HG02885 (cell line): ENCODE data around the gene FBXL4.

Experiments used
- ATAC-seq: cut with Tn5 transposase; IDR thresholded peaks from one replicate; pipeline ENCODE4 v1.9.1; 2021; ENCODE audit warnings: mild to moderate bottlenecking; ENCODE audit not compliant: unreplicated experiment, poor library complexity

FBXL4 gene

DNA sequence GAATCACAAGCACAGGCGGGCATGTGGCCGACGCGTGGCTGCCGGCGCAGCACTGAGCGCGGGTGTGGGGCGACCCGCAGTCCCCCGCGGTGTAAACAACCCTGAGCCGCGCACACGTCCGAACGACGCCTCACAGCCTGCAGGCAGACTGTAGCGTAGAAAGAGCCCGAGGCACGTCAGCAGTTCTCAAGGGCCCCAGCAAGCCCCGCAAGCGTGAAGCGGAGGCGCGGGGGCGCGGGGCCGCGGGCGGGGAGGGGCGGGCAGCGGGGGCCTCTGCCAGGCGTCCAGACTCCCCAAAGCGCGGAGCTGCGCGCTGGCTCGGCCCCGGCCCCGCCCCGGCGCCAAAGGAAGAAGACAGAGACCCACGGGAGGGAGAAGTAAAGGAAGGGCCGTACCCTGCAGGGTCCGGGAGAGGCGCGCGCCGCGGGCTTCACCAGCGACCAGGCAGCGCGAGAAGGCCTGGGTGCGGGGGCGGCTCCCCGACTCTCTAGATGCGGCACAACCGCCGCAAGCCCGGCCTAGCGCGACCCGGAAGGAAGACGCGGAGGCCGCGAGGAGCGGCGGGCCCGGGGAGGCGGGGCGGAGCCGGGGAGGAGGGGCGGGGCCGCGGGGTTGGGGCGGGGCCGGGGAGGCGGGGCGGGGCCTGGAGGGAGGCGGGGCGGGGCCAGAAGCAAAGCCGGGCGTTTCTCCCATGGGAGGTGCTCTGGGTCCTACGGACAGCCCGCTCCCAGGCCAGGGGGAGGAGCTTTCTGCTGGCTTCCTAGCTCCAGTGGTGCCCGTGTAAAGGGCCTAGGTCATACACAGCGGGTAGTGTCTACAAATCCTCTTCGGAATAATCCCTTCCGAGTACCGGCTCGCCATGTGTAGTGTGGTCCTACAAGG, at the start of gene FBXL4:
Gene FBXL4 (minus strand): TSS at position 536 of the 882 bp plus-strand sequence. CDS start 20,958 bp downstream, outside the sequence.
- peak; percentile 80 for ATAC-seq

DNA sequence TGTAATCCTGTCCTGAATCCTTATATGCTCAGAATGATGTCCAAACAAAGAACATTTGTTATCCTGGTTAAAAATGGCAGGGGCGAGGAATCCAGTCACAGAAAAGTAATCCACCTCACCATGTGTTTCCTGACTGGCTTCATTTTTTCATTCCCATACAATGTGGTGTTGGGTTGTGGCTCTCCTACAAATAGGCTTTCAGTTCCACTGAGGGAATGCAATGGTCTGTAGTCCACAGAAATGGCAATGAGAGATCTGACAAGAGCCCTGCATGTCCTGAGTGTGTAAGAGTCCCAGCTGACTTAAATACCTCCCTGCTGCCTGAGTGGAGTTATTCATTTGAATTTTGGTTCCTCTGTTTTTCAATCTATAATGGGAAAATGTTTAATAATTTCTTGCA, 47.4 kb upstream of the FBXL4 start:
- no peak for ATAC-seq

DNA sequence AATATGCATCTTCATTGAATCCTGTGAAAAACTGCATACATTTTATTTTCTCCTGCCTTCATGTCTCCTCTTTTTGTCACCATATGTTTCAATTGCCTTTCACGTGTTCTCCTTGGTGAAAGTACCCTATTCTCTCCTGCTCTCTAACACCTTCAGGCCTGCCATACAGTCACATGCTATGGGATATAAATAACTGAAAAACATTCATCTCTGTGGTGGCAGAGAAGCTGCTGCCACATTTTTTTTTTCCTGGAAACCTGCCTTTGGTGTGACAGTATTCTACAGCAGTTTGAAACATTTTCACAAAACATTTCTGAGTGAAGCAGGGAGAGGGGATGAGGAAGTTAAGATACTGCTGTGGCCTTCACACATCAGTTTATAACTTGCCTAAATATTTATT, 44.8 kb upstream of the FBXL4 start:
- ATAC-seq, result no peak

DNA sequence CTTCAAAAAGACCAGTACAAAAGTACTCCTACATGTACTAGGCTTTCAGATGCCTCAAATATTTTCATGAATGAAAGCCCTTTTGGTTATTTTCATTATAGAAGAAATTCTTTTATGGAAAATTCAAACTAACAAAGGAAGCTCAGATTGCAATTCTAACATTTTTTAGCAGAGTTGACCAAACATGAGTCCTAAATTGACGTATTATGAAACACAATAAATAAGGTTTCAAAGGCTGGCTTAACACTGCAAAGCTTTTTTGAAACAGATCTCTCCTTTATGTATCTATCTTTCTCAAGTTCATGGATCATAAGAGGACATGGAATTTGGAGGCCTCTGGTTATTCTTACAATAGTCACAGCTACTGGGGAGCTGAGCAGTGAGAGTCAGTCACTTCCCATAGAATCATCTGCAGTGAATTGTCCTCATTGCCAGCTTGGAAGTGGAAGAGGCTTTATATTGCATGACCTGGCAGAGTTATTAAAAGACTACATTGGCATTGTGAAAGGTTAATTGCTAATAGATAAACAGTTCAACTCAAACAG, 38.4 kb upstream of the FBXL4 start:
- ATAC-seq, result no peak

DNA sequence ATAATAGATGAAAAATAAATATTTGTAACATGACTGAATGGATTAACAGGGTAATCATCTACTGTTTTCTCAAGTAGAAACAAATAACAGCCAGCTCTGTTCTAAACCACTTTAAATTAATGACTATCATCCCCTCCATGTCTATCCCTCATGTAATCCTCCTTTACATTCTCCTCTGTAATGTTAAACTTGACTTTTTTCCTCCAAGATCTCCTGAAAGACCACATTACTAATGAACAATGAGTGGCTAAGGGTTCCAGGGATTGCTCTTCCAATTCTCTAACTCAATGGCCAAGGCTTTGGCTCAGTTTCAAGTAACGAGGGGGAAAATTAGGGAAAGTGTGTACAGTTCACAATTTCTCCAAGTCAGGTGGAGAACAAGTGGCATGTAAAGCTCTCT, 37.6 kb upstream of the FBXL4 start:
- no peak for ATAC-seq

DNA sequence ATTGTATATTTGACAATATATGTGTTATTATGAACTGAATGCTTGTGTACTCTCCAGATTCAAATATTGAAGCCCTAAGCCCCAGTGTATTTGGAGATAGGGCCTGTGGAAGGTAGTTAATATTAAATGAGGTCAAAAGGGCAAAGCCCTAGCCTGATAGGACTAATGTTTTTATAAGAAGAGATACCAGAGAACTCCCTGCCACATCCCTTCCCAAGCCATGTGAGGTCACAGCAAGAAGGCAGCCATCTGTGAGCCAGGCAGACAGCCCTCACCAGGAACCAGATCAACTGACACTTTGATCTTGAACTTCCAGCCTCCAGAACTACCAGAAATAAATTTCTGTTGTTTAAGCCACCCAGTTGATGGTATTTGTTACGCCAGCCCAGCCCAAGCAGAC, 36.4 kb upstream of the FBXL4 start:
- ATAC-seq, result no peak

DNA sequence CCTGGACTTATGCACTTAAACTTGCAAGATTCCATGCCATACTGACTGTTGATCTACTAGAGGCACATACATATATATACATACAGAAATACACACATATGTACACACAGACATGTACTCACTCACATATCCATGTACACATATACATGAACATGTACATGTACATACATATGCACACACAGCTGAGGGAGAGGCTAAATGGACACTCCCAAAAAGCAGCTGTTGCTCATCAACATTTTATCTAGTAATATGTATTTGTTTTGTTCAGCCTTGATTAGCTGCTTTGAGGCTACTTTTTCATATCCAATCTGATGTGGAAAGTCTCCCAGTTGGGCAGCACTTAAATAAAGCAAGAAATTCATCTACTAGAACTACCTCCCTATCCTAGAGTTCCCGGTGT, 33.7 kb upstream of the FBXL4 start:
- no peak for ATAC-seq

DNA sequence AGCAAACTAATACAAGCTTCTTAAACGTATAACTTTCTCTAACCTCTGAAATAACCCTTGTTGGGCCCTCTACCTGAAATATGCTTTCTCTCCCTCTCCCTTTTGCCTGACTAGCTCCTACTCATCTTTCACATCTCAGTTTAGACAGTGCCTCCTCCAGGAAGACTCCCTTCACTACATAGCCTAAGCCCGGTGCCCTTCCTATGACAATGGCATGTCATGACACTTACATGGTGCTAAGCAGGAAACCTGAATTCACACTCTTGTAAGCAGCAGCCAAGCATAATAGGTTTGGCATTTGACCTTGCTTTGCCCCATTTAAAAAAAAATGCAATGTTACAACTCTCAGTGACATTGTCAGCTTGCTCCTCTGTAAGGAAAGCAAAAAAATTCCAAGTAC, 33.1 kb upstream of the FBXL4 start:
- ATAC-seq, result no peak

DNA sequence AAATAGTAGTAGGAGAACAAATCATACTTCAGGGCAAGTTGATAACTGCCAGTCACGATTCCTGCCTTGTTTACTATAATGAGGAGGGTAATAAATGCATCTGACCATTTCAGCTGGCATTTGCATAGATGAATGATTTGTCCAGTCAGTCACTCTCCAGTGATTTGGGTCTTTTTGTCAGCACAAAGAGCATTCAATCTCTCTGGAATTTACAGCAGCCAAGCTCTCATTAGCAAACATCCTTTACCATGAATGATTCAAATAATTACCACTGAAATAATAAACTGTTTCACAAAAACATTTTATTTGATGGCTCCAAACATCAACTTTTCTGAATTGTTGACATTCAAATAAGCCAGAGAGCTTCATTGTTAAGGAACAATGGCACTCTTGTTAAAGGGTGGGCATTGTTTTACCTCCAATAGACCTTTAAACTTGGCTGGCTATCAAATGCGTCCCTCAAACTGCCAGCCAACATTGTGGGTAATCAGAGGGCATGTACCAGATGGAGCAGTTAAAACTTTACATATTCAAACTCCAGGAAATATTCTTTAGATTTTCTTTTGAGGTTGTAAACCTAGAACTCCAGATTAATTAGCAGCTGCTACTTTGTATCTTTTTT, 30.0 kb upstream of the FBXL4 start:
- no peak for ATAC-seq

DNA sequence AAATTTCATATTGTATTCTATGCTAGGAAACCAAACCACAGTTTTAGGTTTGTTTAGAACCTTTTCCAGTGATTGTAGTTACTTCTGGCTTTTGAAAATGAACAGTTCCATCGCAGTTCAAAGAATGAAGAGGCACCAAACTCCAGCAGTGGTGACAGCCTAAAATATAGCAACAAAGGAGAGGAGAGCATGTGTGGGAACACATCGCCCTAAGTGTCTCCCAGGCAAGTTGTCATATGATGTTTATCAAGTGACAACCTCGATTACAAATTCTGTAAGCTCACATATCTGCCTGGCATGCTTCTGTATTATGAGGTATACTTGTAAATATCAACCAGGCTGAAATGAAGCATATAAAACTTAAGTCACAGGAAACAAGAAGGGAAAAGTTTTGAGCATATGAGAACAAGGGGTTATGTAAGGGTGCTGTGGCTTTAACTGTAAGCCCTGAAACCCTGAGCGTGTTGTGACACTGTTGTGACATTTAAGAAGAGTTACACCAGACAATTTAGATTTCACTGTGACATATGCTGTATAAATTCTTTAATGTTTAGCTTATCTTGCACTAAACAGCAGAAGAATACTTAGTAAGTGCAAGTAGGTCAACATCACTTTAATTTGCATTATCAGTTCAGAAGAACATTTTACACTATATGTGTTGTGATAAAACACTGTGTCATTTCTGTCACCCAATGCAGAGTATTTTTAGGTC, 29.1 kb upstream of the FBXL4 start:
- no peak for ATAC-seq

DNA sequence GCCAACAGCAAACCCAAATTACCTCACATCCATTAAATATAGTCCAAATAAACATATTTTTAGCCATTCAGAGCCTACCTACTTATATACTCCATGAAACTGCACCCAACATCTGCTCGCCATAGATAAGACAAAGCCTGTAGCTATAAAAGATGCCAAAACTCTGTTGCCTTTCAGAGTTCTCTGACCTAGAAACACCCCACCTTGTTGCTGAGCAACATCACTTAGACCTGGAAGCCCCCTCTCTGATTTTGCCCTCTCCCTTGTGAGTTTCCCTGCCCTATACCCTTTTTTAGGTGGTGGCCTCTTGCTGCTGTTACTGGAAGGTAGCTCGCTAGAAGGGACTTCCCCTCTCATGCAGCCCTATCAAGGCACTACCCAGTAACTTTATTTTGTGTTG, 27.7 kb upstream of the FBXL4 start:
- no peak for ATAC-seq

DNA sequence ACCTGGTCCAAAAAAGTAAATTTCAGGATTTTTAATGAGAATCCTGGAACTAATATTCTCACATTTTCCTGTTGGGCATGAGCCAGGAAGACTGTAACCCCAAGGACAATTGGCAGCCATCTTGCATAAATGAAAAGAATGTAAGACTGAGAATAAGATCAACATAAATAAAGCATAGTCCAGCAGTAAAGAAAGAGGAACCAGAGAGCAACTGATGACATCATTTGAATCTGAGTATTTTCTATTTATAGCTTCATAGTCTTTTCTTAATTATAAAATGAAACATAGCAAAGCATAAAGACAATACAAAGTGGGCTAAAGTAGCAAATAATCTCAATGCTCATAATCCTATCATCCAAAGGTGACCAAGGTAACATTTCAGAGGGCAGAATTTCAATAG, 26.6 kb upstream of the FBXL4 start:
- ATAC-seq, result no peak

DNA sequence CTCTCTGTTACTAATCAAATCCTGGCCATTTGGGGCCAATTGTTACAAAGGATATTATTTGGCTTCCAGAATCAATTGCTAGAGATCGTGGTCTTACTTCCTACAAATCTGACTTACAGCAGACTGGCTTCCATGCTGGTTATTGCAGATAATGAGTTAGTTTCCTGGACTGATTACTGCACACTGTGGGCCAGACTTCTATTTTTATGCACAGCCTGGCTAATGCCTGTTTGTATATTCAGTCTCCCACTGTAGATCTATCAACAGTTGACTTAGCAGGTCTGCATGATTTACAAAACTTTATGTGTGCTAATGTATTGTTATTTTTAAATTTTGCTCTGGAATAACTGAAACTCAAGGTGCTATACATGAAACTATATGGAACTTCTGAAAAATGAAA, 25.8 kb upstream of the FBXL4 start:
- no peak for ATAC-seq

DNA sequence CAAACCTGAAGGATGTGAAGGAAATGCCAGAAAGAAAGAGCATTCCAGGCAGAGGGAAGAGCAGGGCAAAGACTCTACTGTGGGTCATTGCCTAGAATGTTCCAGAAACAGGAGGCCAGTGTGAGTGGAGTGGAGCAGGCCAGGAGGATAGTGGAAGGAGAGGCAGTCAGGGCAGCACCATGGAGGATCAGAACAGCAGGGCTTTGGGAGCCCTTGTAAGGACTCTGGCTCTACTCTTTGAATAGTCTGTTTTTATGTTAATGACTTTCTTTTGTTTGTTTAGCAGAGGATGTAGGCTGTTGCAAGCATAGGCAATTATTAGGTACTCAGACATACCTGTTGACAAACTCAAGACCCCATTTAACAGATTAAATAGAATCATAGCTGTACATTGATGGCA, 23.6 kb upstream of the FBXL4 start:
- ATAC-seq, result no peak

DNA sequence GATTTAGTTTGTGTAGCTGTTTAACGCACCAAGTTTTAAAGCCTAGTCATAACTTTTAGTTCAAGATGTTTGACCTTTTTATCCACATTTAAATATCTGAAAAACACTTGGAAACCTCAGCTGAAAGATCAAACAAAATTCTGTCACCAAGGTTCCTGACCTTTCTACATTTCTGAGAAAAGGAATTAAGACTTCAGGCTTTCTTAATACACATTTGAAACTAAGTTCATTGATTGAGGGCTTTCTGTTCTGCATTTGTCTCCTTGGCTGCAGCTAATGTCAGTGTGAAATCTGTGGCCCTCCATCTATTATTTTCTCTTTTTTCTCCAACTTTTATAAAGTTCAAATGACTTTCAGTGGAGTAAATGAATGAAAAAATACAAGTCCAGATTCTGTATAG, 22.7 kb upstream of the FBXL4 start:
- ATAC-seq, result no peak

DNA sequence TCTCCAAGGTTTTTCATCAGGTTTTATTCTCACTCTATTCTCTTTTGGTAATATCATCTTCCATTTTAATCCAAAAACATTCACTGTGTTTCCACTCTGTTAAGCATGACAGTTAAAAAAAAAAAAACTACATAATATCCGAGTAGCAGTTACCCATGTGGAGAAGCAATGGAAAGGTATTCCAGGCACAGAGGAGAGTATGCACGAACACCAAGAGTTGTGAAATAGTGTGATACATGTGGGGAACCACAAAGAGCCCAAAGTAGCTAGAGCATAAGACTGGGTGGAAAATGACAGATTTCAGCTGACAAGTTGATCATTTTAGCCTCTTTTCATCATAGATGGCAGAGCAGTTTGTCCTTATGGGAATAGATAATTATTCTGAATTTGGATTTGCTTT, 19.9 kb upstream of the FBXL4 start:
- ATAC-seq, result no peak

DNA sequence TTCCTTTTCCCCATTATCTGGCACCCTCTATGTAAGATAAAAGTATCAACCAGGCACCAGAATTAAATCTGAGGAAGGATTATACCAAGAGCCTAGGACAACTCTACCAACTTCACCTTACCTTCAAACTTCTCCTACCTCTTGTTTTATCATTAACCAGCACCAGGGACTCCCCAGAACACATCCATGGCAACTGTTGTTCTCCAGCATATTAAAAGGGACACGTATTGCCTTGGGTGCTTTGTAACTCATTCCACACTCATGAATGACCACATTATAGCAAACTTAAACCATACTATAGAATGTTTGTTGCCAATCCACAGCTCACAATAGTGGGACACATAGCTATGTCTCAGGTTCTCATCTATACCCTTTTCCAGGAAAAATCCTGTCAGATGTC, 11.9 kb upstream of the FBXL4 start:
- ATAC-seq, result no peak

DNA sequence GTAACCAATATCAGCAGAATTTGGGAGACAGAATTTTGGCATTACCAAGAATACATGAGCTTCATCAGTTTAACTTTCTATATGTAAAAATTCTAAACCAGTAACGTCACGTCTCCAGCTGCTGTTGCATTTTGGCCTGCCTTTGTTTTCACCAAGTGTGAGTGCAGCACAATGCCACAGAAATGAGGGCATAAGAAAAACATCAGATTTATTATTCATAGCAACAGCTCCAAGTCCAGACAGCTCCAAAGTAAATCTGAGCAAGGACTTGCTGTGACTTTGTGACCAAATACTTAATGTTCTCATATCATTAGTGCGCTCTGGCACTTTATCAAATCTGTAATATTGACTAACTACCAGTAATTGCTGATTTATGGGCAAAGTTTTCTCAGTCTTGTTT, 11.0 kb upstream of the FBXL4 start:
- no peak for ATAC-seq

DNA sequence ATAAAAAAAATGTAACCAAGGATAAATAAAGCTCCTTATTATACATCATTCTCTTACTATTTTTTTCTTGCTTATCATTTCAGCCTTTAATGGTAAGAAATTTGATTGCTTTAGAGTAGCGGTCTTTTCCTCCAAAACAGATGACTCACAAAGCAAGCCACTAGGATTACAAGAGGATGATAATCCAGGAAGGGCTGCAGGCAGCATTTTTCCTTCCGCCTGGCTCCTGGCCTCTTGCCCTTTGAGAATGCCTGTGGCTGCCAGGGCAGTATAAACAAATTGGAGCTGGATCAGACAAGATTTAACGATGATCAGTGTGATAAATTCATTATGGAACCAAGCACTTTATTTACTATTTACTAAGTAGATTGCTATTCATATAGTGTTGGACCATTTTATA, 9.7 kb upstream of the FBXL4 start:
- ATAC-seq, result no peak

DNA sequence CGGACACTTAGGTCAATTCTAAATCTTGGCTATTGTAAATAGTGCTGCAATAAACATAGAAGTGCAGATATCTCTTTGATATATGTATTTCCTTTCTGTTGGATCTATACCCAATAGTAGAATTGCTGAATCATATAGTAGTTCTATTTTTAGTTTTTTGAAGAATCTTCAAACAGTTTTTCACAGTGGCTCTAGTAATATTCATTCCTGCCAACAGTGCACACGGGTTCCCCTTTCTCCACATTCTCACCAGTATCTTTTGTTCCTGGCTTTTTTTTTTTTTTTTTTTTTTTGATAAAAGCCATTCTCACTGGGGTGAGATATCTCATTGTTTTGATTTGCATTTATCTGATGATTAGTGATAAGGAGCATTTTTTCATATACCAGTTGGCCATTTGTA, 1.8 kb upstream of the FBXL4 start:
- no peak for ATAC-seq

DNA sequence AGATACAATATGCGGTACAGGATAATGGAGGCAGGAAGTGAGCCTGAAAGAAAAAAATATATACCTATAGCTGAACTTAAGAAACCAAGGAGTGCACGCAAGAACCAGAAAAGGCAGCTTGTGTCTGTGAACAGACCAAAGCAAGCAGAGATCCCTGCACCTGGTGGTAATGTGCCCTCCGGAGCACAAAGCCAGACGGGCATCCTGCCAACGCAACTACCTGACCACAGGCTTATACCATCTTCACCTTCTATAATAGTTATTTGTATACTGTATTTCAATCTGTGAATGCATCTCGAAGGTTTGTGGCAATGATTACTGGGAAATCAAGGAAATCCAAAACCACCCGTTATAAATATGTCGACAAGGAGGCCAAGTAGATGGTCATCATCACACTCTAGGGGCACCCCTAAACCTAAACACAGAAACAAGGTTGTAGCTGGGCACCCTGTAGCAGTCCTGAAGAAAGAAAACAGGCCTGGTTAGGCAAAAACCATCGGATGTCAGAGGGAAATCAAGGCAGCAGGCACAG, 801 bp downstream of the FBXL4 start:
- peak; percentile 25 for ATAC-seq
